OCI-LY1 (cell line): Measurements from ENCODE around the gene SPRY4.

Experiments
- EZH2 ChIP-seq: fragments of 200-600 bp; sonication (generic), shearing (Covaris generic); IDR thresholded peaks from 2 replicates; pipeline ENCODE4 v1.8.0; 2017; ENCODE audit warnings: borderline replicate concordance, mixed run types, mild to moderate bottlenecking, antibody characterized with exemption, low read length, moderate library complexity, mixed read lengths
- TF ChIP-seq, protein P1 (sequence below): fragments of 200-600 bp; sonication (generic), shearing (Covaris generic); IDR thresholded peaks from 2 replicates; pipeline ENCODE4 v1.5.1; 2017; ENCODE audit warnings: mild to moderate bottlenecking, antibody characterized with exemption, low read length, moderate library complexity, mixed read lengths

DNA sequence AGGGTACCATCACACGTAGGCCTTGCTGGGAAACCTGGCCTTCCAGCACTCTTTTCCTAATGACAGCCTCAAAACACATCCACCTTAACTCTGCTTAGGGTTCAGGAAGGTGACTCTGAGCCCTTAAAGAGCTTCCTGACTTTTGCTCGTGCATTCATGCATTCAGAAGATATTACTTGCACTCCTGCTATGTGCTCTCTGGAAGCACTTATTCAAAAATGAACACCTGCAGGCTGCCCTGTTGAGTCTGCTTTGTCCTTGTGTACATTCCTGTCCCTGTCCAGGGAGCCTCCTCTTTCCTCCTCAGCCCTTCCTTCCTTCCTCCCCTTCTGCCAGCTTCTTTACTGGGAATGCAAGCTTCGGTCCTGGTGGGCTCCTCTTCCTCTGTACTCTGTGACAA is 61.5 kb downstream of the SPRY4 start:
- TF ChIP-seq, protein P1, sequence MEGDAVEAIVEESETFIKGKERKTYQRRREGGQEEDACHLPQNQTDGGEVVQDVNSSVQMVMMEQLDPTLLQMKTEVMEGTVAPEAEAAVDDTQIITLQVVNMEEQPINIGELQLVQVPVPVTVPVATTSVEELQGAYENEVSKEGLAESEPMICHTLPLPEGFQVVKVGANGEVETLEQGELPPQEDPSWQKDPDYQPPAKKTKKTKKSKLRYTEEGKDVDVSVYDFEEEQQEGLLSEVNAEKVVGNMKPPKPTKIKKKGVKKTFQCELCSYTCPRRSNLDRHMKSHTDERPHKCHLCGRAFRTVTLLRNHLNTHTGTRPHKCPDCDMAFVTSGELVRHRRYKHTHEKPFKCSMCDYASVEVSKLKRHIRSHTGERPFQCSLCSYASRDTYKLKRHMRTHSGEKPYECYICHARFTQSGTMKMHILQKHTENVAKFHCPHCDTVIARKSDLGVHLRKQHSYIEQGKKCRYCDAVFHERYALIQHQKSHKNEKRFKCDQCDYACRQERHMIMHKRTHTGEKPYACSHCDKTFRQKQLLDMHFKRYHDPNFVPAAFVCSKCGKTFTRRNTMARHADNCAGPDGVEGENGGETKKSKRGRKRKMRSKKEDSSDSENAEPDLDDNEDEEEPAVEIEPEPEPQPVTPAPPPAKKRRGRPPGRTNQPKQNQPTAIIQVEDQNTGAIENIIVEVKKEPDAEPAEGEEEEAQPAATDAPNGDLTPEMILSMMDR = no peak
- TF ChIP-seq EZH2 = no peak
